Ascending aorta (tissue), 2 donors: ENCODE data around the gene NMB. TPM values are rescaled to one million over a fixed set of nuclear protein-coding genes. Genes with fewer than 3 reads are reported as not detected.
A peak's percentile ranks its signal among the peaks of the same experiment; 100 is the strongest.

Experiments
- DNase-seq, 2 donors: peaks; one replicate each; pipeline ENCODE4 v3.0.0-alpha.2; 2019; ENCODE audit warnings: low spot score in 2 of 2
- H3K27ac ChIP-seq, 2 donors: fragments of 200-600 bp; sonication (generic); one replicate each; pipeline ENCODE4 v1.5.1; 2016 to 2017; ENCODE audit warnings: mild to moderate bottlenecking in 1 of 2
- H3K27me3 ChIP-seq: fragments of 200-600 bp; sonication (generic); one replicate; pipeline ENCODE4 v1.5.1; 2017
- H3K36me3 ChIP-seq, 2 donors: fragments of 200-600 bp; sonication (generic); one replicate each; pipeline ENCODE4 v1.5.1; 2016
- H3K4me1 ChIP-seq, 2 donors: fragments of 200-600 bp; sonication (generic); one replicate each; pipeline ENCODE4 v1.5.1; 2016 to 2017; ENCODE audit warnings: mild to moderate bottlenecking in 1 of 2
- H3K4me3 ChIP-seq, 2 donors: fragments of 200-600 bp; sonication (generic); one replicate each; pipeline ENCODE4 v1.5.1; 2016 to 2017; ENCODE audit warnings: mild to moderate bottlenecking in 1 of 2
- H3K9me3 ChIP-seq, 2 donors: fragments of 200-600 bp; sonication (generic); one replicate each; pipeline ENCODE4 v1.5.1; 2016
- intact Hi-C: fragments of 100-400 bp; cut with DNase I; formaldehyde crosslinking; loops from one replicate; pipeline ENCODE4 v1.15.1; 2023
- total RNA-seq: library from RNA; depleted of rRNA; stranded (reverse); fragments of >200 nt; gene quantifications from one replicate; pipeline ENCODE4 v1.1.0, GENCODE V29; 2016
- TF ChIP-seq, protein P1 (sequence below), 3 experiments: fragments of 200-600 bp in 2 of 3; fragments of 450-650 bp in 1 of 3; sonication (generic) in 2 of 3; IDR thresholded peaks; one replicate each; pipeline ENCODE4 v1.5.1; 2016 to 2019; ENCODE audit warnings: antibody characterized with exemption in 3 of 3, mild to moderate bottlenecking in 1 of 3, moderate library complexity in 1 of 3

The NMB gene
- total RNA-seq, 1 donor from 2014 or later: 18.8 TPM

- Histone ChIP-seq H3K4me3 (peak overlapping the region; percentile 79 to 94), H3K36me3 (peaks cover 14 to 15% of the 10 kb centered on the region in 2 donors), H3K4me1 (peaks cover 12 to 39% of the 10 kb centered on the region in 2 donors), H3K9me3 (no peaks in the 10 kb centered on the region), H3K27ac (peak overlapping the region; percentile 93 to 97), H3K27me3 (no peaks in the 10 kb centered on the region)
- intact Hi-C loops: no loop called here
- TF ChIP-seq, protein P1, sequence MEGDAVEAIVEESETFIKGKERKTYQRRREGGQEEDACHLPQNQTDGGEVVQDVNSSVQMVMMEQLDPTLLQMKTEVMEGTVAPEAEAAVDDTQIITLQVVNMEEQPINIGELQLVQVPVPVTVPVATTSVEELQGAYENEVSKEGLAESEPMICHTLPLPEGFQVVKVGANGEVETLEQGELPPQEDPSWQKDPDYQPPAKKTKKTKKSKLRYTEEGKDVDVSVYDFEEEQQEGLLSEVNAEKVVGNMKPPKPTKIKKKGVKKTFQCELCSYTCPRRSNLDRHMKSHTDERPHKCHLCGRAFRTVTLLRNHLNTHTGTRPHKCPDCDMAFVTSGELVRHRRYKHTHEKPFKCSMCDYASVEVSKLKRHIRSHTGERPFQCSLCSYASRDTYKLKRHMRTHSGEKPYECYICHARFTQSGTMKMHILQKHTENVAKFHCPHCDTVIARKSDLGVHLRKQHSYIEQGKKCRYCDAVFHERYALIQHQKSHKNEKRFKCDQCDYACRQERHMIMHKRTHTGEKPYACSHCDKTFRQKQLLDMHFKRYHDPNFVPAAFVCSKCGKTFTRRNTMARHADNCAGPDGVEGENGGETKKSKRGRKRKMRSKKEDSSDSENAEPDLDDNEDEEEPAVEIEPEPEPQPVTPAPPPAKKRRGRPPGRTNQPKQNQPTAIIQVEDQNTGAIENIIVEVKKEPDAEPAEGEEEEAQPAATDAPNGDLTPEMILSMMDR (IDR thresholded peaks at IDR 0.05): no peak
- no peak for DNase-seq
These were observed 23.7 kb downstream of the NMB start for GRCh38 chr15:84634228-84634837.

DNA sequence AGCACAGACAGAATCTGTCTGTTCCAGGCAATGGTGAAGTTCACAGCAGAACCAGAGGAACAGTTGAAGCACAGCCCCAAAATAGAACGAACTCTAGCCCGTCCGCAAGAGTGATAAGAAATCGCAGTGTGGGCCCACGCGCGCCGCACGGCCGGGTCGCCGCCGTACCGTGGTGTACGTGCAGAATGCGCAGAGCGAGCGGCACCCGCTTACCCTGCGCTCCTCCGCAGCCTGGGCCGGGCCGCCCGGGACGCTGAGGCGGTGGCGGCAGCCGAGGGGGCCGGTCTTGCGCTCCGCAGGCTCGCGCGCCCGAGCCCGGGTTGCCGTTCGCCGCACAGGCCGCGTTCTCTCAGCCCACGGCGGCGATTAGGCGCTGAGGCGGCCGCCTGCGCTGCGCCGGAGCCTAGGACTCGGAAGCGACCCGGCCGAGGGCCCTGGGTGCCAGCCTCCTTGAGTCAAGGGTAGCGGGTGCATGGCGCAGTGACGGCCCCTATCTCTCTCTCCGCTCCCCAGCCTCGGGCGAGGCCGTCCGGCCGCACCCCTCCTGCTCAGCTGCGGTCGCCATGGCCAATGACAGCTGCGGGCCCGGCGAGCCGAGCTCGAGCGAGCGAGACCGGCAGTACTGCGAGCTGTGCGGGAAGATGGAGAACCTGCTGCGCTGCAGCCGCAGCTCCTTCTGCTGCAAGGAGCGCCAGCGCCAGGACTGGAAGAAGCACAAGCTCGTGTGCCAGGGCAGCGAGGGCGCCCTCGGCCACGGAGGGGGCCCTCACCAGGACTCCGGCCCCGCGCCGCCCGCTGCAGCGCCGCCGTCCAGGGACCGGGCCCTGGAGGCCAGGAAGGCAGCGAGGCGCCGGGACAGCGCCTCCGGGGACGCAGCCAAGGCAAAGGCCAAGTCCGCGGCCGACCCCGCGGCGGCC is 24.4 kb downstream of the NMB start:
- peak in 1 of 2 donors; percentile 86 for DNase-seq
- TF ChIP-seq, protein P1 (IDR thresholded peaks at IDR 0.05): peak in 1 of 3 experiments; percentile 9
- Histone ChIP-seq H3K4me1 (peaks cover 12 to 39% of the 10 kb centered on the region in 2 donors), H3K36me3 (peaks cover 9 to 10% of the 10 kb centered on the region in 2 donors), H3K4me3 (peak overlapping the region; percentile 79 to 94), H3K27ac (peak overlapping the region; percentile 93 to 97), H3K27me3 (no peaks in the 10 kb centered on the region), H3K9me3 (no peaks in the 10 kb centered on the region)
- intact Hi-C loops: loop anchor here (2.0 kb wide), 1 partner anchor 83 kb away; the partner anchor contains the start of gene SEC11A

DNA sequence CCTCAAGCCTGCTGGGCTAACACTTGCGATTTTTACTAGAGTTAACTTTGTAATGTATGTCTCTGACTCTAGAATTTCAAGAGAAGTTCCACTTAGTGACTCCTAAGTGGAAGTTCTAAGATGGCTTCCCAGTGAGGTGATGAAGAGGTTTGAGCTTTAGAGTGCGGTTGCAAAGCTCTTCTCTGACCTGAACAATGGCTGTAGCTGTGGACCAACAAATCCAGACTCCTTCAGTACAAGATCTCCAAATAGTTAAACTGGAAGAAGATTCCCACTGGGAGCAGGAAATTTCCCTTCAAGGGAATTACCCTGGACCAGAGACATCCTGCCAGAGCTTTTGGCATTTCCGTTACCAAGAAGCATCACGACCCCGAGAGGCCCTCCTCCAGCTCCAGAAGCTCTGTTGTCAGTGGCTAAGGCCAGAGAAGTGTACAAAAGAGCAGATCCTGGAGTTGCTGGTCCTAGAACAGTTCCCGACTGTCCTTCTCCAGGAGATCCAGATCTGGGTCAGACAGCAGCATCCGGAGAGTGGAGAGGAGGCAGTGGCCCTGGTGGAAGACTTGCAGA is 26.2 kb downstream of the NMB start:
- no peak for DNase-seq
- TF ChIP-seq, protein P1 (IDR thresholded peaks at IDR 0.05): no peak
- intact Hi-C loops: loop anchor here (1.0 to 2.0 kb wide), 4 partner anchors 23 to 85 kb away; partner anchors contain the start of genes SEC11A and WDR73
- H3K27ac ChIP-seq: peak overlapping the region; percentile 93 to 97
- H3K4me3 ChIP-seq: peak overlapping the region; percentile 79 to 94
- H3K27me3 ChIP-seq: no peaks in the 10 kb centered on the region
- peaks cover 12 to 35% of the 10 kb centered on the region in 2 donors for H3K4me1 ChIP-seq
- H3K36me3 ChIP-seq: peaks cover 6 to 13% of the 10 kb centered on the region in 2 donors
- no peaks in the 10 kb centered on the region for H3K9me3 ChIP-seq

GRCh38 chr15:84629033-84629432 is 29.0 kb downstream of the NMB start:
- DNase-seq: no peak
- H3K27me3 ChIP-seq: no peaks in the 10 kb centered on the region
- TF ChIP-seq, protein P1 (IDR thresholded peaks at IDR 0.05): no peak
- H3K27ac ChIP-seq: no peak overlapping the region
- no peaks in the 10 kb centered on the region for H3K9me3 ChIP-seq
- no peak overlapping the region for H3K4me3 ChIP-seq
- H3K36me3 ChIP-seq: peaks cover 0 to 8% of the 10 kb centered on the region in 2 donors
- intact Hi-C loops: no loop called here
- peaks cover 8 to 19% of the 10 kb centered on the region in 2 donors for H3K4me1 ChIP-seq

GRCh38 chr15:84625123-84625522 is 32.9 kb downstream of the NMB start:
- Histone ChIP-seq H3K27me3 (no peaks in the 10 kb centered on the region), H3K4me1 (no peaks in the 10 kb centered on the region), H3K4me3 (no peak overlapping the region), H3K27ac (no peak overlapping the region), H3K36me3 (peaks cover 20 to 40% of the 10 kb centered on the region in 2 donors), H3K9me3 (peaks cover 14 to 20% of the 10 kb centered on the region in 2 donors)
- no peak for DNase-seq
- TF ChIP-seq, protein P1 (IDR thresholded peaks at IDR 0.05): no peak
- intact Hi-C loops: no loop called here
